ENCODE measurements around the gene SSC5D. TPM values are rescaled to one million over a fixed set of nuclear protein-coding genes. Genes with fewer than 3 reads are reported as not detected.

SSC5D gene
- polyA plus RNA-seq, 10 donors, result 13.9 to 50.8 (median 23.6) TPM

DNA sequence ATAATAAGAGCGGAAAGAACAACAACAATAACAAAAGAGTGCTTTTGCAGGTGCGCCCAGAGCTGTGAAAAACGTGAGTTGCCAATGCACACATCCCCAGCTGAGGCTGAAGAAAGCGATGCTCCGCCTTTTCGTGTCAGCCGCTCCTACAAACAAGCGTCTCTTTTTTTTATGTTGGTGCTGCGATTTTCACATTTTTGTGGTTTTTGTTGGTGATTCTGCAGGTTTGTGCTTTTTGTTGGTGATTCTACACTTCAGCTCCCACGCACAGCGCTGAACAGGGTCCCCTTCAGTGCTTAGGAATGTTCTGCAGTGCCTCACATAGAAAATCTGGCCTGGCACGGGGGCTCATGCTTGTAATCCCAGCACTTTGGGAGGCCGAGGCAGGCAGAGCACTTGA is 64.4 kb downstream of the SSC5D start:
- DNase-seq, result peak in 1 of 3 donors; percentile 67

DNA sequence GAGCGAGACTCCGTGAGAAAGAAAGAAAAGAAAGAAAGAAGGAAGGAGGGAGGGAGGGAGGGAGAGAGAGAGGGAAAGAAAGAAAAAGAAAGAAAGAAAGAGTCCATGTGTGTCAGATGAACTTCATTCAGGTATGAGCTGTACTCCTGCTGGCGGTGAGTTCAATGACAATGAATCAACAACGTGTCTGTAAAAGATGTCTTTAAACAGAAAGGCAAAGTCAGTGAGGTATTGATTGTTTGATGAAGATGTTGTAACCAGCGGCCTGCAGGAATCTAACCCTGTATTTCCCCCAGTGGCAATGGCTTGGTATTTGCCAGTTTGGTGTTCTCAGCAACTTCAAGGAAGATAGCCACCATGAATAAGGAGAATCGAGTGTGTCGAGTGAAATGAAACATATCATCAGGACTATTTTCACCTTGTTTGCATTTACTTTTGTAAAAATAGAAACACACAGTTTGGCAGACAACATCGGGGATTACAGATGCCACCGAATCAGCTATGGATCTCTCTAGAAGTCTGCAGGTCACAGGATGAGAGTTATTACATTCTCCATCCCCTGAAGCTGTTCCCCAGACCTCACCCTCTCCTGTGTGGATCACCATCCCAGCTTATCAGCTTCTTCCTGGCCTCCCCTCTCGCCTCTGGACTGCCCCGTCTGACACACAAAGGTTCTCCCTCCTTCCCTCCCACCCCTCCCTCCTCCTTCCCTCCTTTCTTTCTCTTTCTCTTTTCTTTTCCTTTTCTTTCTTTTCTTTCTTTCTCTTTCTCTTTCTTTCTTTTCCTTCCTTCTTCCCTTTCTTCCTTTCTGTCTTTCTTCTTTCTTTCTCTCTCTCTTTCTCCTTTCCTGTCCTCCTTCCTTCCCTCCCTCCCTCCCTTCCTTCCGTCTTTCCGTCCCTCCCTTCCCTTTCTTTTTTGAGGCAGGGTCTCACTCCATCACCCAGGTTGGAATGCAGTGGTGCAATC is 65.3 kb downstream of the SSC5D start:
- DNase-seq, result no peak

DNA sequence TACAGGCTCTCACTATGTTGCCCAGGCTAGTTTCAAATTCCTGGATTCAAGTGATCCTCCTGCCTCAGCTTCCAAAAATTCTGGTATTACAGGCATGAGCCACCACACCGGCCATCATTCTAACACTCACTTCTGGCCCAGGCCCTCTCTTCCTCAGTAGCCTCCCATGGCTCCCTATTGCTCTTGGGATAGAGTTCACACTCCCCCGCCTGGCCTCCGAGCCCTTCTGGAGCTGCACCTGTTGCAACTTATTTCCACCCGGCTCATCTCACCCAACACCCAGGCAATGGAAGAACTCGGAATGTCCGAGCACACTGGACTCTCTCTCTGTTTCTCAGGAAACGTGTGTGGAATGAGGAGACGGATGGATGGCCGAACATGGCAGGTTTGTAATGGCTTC is 66.1 kb downstream of the SSC5D start:
- DNase-seq, result no peak

DNA sequence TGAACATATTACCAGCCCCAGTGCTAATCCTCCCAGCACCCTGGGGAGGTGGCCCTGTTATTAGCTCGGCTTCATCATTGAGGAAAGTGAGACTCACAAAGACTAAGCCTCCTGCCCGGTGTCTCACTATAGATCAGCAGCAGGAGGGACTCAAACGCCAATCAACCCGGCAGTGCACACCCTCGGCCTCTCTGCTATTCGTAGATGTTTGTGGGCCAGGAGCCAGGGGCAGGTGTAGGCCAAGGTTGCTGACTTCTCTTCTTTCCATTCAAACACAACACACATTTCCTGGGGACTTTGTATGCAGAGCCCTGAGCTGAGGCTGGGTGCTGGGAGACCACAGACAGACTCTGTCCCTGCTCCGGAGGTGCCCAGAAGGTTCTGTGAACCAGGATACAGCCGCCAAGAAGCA is 66.5 kb downstream of the SSC5D start:
- DNase-seq, result no peak

DNA sequence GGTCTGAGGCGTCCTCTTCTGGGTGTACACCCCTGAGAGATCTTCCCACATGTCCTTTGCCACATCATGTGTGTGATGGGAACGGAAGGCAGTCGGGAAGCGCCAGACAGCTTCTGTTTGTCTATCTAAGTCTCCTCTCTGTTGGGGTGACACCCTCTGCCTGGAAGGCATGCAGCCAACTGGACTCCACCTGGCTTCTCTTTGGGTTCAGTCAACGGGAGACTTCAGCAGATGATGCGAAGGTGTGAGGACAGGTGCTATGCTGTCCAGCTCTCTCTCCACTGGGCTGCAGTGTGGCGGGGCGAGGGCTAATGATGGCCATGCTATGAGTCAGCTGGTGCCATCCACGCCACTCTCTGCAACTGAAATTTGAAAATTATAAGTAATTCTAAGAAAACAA is 71.4 kb downstream of the SSC5D start:
- DNase-seq, result no peak

GRCh38 chr19:55563261-55563690 is 75.0 kb downstream of the SSC5D start:
- DNase-seq, result peak in 1 of 3 donors; percentile 43

GRCh38 chr19:55566823-55567222 is 78.6 kb downstream of the SSC5D start:
- DNase-seq, result no peak

DNA sequence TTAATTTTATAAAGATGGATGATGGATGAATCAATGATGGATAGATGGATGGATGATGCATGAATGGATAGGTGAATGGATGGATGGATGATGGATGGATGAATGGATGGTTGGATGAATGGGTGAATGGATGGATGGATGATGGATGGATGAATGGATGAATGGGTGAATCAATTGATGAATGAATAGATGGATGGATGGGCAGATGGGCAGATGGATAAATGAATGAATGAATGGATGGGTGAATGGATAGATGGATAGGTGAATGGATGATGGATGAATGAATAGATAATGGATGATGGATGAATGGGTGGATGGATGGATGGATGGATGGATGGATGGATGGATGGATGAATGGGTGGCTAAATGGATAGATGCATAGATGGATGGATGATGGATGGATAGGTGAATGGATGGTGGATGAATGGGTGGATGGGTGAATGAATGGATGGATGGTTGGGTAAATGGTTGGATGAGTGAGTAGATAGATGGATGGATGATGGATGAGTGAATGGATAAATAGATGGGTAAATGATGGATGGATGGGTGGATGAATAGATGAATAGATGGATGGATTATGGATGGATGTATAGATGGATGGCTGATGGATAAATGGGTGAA is 79.6 kb downstream of the SSC5D start:
- no peak for DNase-seq

Other genes with a start within 250 kb of the SSC5D start
- gene PPP6R1, start 229.4 kb upstream of the SSC5D start, polyA plus RNA-seq (ENCODE audit: insufficient read length in 10 of 10), result 10 to 100 TPM; 21.5 to 31.9 (median 27.8) TPM
- 10 to 100 TPM; 14.6 to 29.6 (median 21.2) TPM for gene HSPBP1, start 208.3 kb upstream of the SSC5D start, polyA plus RNA-seq (ENCODE audit: insufficient read length in 10 of 10)
- gene BRSK1, start 204.4 kb upstream of the SSC5D start, polyA plus RNA-seq (ENCODE audit: insufficient read length in 10 of 10), result 10 to 100 TPM in 1 of 10 donors, 1 to 10 TPM in 9; 5.0 to 10.9 (median 8.0) TPM
- gene TMEM150B, start 163.1 kb upstream of the SSC5D start, polyA plus RNA-seq (ENCODE audit: insufficient read length in 10 of 10), result 1 to 10 TPM in 2 of 10 donors, under 1 TPM in 8; 0.45 to 1.3 (median 0.68) TPM
- 10 to 100 TPM; 12.8 to 29.0 (median 18.0) TPM for gene KMT5C, start 148.6 kb upstream of the SSC5D start, polyA plus RNA-seq (ENCODE audit: insufficient read length in 10 of 10)
- 1 to 10 TPM in 2 of 10 donors, under 1 TPM in 3, not detected in 5; 0.08 to 3.0 (median 0.24) TPM for gene COX6B2, start 133.7 kb upstream of the SSC5D start, polyA plus RNA-seq (ENCODE audit: insufficient read length in 10 of 10)
- gene GARIN5B, start 125.2 kb upstream of the SSC5D start, polyA plus RNA-seq (ENCODE audit: insufficient read length in 10 of 10), result under 1 TPM in 1 of 10 donors, not detected in 9; 0.07 TPM
- under 1 TPM in 8 of 10 donors, not detected in 2; 0.07 to 0.66 (median 0.39) TPM for gene IL11, start 118.0 kb upstream of the SSC5D start, polyA plus RNA-seq (ENCODE audit: insufficient read length in 10 of 10)
- gene TMEM190, start 111.6 kb upstream of the SSC5D start, polyA plus RNA-seq (ENCODE audit: insufficient read length in 10 of 10), result not detected
- under 1 TPM in 5 of 10 donors, not detected in 5; 0.12 to 0.48 (median 0.23) TPM for gene TMEM238, start 104.1 kb upstream of the SSC5D start, polyA plus RNA-seq (ENCODE audit: insufficient read length in 10 of 10)
- gene RPL28, start 102.5 kb upstream of the SSC5D start, polyA plus RNA-seq (ENCODE audit: insufficient read length in 10 of 10), result 1,000 to 10,000 TPM; 1,118 to 2,122 (median 1,535) TPM
- 10 to 100 TPM; 26.3 to 47.0 (median 37.2) TPM for gene UBE2S, start 80.6 kb upstream of the SSC5D start, polyA plus RNA-seq (ENCODE audit: insufficient read length in 10 of 10)
- under 1 TPM; 0.07 to 0.39 (median 0.15) TPM for gene SHISA7, start 45.1 kb upstream of the SSC5D start, polyA plus RNA-seq (ENCODE audit: insufficient read length in 10 of 10)
- gene ISOC2, start 26.8 kb upstream of the SSC5D start, polyA plus RNA-seq (ENCODE audit: insufficient read length in 10 of 10), result 10 to 100 TPM; 26.6 to 40.9 (median 30.8) TPM
- not detected for gene C19orf85, start 23.7 kb upstream of the SSC5D start, polyA plus RNA-seq (ENCODE audit: insufficient read length in 10 of 10)
- 1 to 10 TPM; 2.1 to 4.3 (median 3.1) TPM for gene ZNF628, start 11.8 kb upstream of the SSC5D start, polyA plus RNA-seq (ENCODE audit: insufficient read length in 10 of 10)
- 10 to 100 TPM; 21.1 to 41.2 (median 27.1) TPM for gene NAT14, start 3.2 kb upstream of the SSC5D start, polyA plus RNA-seq (ENCODE audit: insufficient read length in 10 of 10)
- 1 to 10 TPM in 9 of 10 donors, under 1 TPM in 1; 0.90 to 6.8 (median 3.3) TPM for gene SBK2, start 48.7 kb downstream of the SSC5D start, polyA plus RNA-seq (ENCODE audit: insufficient read length in 10 of 10)
- gene SBK3, start 57.1 kb downstream of the SSC5D start, polyA plus RNA-seq (ENCODE audit: insufficient read length in 10 of 10), result under 1 TPM in 3 of 10 donors, not detected in 7; 0.12 to 0.49 (median 0.12) TPM
- gene ZNF579, start 92.4 kb downstream of the SSC5D start, polyA plus RNA-seq (ENCODE audit: insufficient read length in 10 of 10), result 10 to 100 TPM in 6 of 10 donors, 1 to 10 TPM in 4; 9.2 to 14.7 (median 10.4) TPM
- 10 to 100 TPM in 8 of 10 donors, 1 to 10 TPM in 2; 8.5 to 13.3 (median 11.1) TPM for gene FIZ1, start 111.1 kb downstream of the SSC5D start, polyA plus RNA-seq (ENCODE audit: insufficient read length in 10 of 10)
- gene ZNF524, start 111.9 kb downstream of the SSC5D start, polyA plus RNA-seq (ENCODE audit: insufficient read length in 10 of 10), result 1 to 10 TPM; 4.6 to 9.1 (median 7.2) TPM
- gene ZNF865, start 117.2 kb downstream of the SSC5D start, polyA plus RNA-seq (ENCODE audit: insufficient read length in 10 of 10), result 1 to 10 TPM; 5.0 to 8.7 (median 6.5) TPM
- gene ZNF784, start 136.1 kb downstream of the SSC5D start, polyA plus RNA-seq (ENCODE audit: insufficient read length in 10 of 10), result 1 to 10 TPM; 5.9 to 9.1 (median 7.5) TPM
- gene ZNF580, start 152.6 kb downstream of the SSC5D start, polyA plus RNA-seq (ENCODE audit: insufficient read length in 10 of 10), result 10 to 100 TPM; 17.4 to 27.7 (median 18.9) TPM
- gene ZNF581, start 155.2 kb downstream of the SSC5D start, polyA plus RNA-seq (ENCODE audit: insufficient read length in 10 of 10), result 10 to 100 TPM; 17.3 to 29.8 (median 24.3) TPM
- 10 to 100 TPM; 10.2 to 17.7 (median 12.1) TPM for gene CCDC106, start 159.8 kb downstream of the SSC5D start, polyA plus RNA-seq (ENCODE audit: insufficient read length in 10 of 10)
- 100 to 1,000 TPM in 7 of 10 donors, 10 to 100 TPM in 3; 94.9 to 144 (median 118) TPM for gene U2AF2, start 166.6 kb downstream of the SSC5D start, polyA plus RNA-seq (ENCODE audit: insufficient read length in 10 of 10)
- gene EPN1, start 186.8 kb downstream of the SSC5D start, polyA plus RNA-seq (ENCODE audit: insufficient read length in 10 of 10), result 10 to 100 TPM; 59.0 to 99.0 (median 74.3) TPM
- gene NLRP9, start 250.0 kb downstream of the SSC5D start, polyA plus RNA-seq (ENCODE audit: insufficient read length in 10 of 10), result under 1 TPM in 2 of 10 donors, not detected in 8; 0.07 to 0.08 TPM